Panc1 (cell line): ENCODE measurements around the gene CSNK1E. TPM values are rescaled to one million over a fixed set of nuclear protein-coding genes. Genes with fewer than 3 reads are reported as not detected.
"Not testable (repeated sequence)": the region's sequence is repeated elsewhere in the genome, so short reads cannot be mapped to it uniquely, and the experiment has no call there.

Experiments
- ATAC-seq: fragments of 200-7000 bp; cut with Tn5 transposase; 2 replicates; pipeline ENCODE4 v1.9.1; 2020; ENCODE audit warnings: mild to moderate bottlenecking, moderate library complexity
- Bru-seq: library from RNA; stranded (reverse); fragments of 400-500 nt; gene quantifications from one replicate; lab custom pipeline; 2021; lab: Mats Ljungman, UMichigan
- BruChase-seq, 2 experiments: library from RNA; stranded (reverse); fragments of 400-500 nt; gene quantifications; one replicate each; lab custom pipeline; 2021; lab: Mats Ljungman, UMichigan
- BruUV-seq: library from RNA; stranded (reverse); fragments of 400-500 nt; replicated peaks from 2 replicates; lab custom pipeline; 2021; lab: Mats Ljungman, UMichigan
- CTCF ChIA-PET: fragments of 300-600 bp; sonication (Branson Sonifier 250); formaldehyde crosslinking; loops from one replicate; lab custom pipeline; 2022; ENCODE audit warnings: antibody characterized with exemption; lab: Charles Lee
- POLR2A ChIA-PET: fragments of 300-600 bp; sonication (Branson Sonifier 250); formaldehyde crosslinking; loops from one replicate; lab custom pipeline; 2022; ENCODE audit warnings: antibody characterized with exemption; lab: Charles Lee
- DNase-seq: peaks from one replicate; pipeline ENCODE4 v3.0.0-alpha.2; 2010; ENCODE audit warnings: low read depth, low spot score
- H3K27ac ChIP-seq: 2 replicates; pipeline ENCODE4 v1.5.1; 2011; ENCODE audit warnings: mild to moderate bottlenecking, low read length, inconsistent platforms
- H3K27me3 ChIP-seq: fragments of 200-500 bp; sonication (Bioruptor generic); 2 replicates; pipeline ENCODE4 v1.6.0; 2014; ENCODE audit warnings: low read length, inconsistent platforms; ENCODE audit not compliant: control insufficient read depth, insufficient read depth
- H3K36me3 ChIP-seq: fragments of 200-500 bp; sonication (Bioruptor generic); 2 replicates; pipeline ENCODE4 v1.5.1; 2014; ENCODE audit warnings: inconsistent platforms, mild to moderate bottlenecking, low read length, moderate library complexity; ENCODE audit not compliant: control insufficient read depth, insufficient read depth
- H3K4me1 ChIP-seq: 2 replicates; pipeline ENCODE4 v1.5.1; 2011; ENCODE audit warnings: inconsistent platforms, mild to moderate bottlenecking, low read length, moderate library complexity; ENCODE audit not compliant: control insufficient read depth, insufficient read depth
- H3K4me3 ChIP-seq, 2 experiments: 2 replicates each; pipeline ENCODE4 v1.5.1; 2011 to 2012; ENCODE audit warnings: low read depth in 2 of 2, low read length in 2 of 2, mild to moderate bottlenecking in 2 of 2, inconsistent platforms in 1 of 2, moderate library complexity in 1 of 2
- H3K9me3 ChIP-seq: fragments of 200-500 bp; sonication (Bioruptor generic); 2 replicates; pipeline ENCODE4 v1.5.1; 2014; ENCODE audit warnings: low read depth, mild to moderate bottlenecking, inconsistent platforms, low read length, moderate library complexity; ENCODE audit not compliant: control insufficient read depth, insufficient read depth
- POLR2AphosphoS5 ChIP-seq: IDR thresholded peaks from 2 replicates; pipeline ENCODE4 v1.6.1; 2012; ENCODE audit warnings: mild to moderate bottlenecking, low read depth, low read length, moderate library complexity
- SIN3A ChIP-seq: IDR thresholded peaks from 2 replicates; pipeline ENCODE4 v1.6.1; 2012; ENCODE audit warnings: low read depth, mild to moderate bottlenecking, low read length, moderate library complexity, borderline replicate concordance; ENCODE audit not compliant: insufficient read depth
- TCF7L2 ChIP-seq: IDR thresholded peaks from 2 replicates; pipeline ENCODE4 v1.6.1; 2011; ENCODE audit warnings: mild to moderate bottlenecking, low read depth, low read length, inconsistent platforms
- in situ Hi-C: cut with HindIII; loops from 2 replicates; pipeline ENCODE4 v1.10.0; 2016; ENCODE audit warnings: low sequenced_read_pairs, low pct_unique_long_range_greater_than_20kb
- intact Hi-C: fragments of 100-400 bp; cut with micrococcal nuclease; formaldehyde crosslinking; loops from one replicate; pipeline ENCODE4 v1.10.0; 2022; ENCODE audit not compliant: unreplicated experiment
- long read RNA-seq: library from polyadenylated mRNA; unstranded; transcript quantifications from one replicate; pipeline ENCODE4 v2.0.0, GENCODE V29; 2021; ENCODE audit not compliant: unreplicated experiment
- polyA plus RNA-seq: library from polyadenylated mRNA; unstranded; fragments of >200 nt; gene quantifications from one replicate; pipeline ENCODE4 v1.2.1, GENCODE V29; 2012; ENCODE audit warnings: missing spikeins; ENCODE audit not compliant: insufficient read length
- total RNA-seq: library from RNA; stranded (reverse); gene quantifications from one replicate; pipeline ENCODE4 v1.2.1, GENCODE V29; 2021; ENCODE audit not compliant: unreplicated experiment
- TF ChIP-seq, protein P1 (sequence below): fragments of 450-650 bp; IDR thresholded peaks from 2 replicates; pipeline ENCODE4 v1.5.1; 2017; ENCODE audit warnings: mild to moderate bottlenecking
- TF ChIP-seq, protein P2 (sequence below), 2 experiments: IDR thresholded peaks; 2 replicates each; pipeline ENCODE4 v1.6.1; 2011 to 2012; ENCODE audit warnings: low read depth in 2 of 2, control low read depth in 1 of 2, low read length in 1 of 2, mild to moderate bottlenecking in 1 of 2, moderate library complexity in 1 of 2; ENCODE audit not compliant: insufficient read depth in 1 of 2

Gene CSNK1E
- total RNA-seq (115 TPM), Bru-seq, nascent RNA (percentile 83 among the genes with signal in this experiment), BruChase-seq, experiment 1, labeled RNA remaining after a 2-hour chase (percentile 96 among the genes with signal in this experiment), BruChase-seq, experiment 2, labeled RNA remaining after a 6-hour chase (percentile 98 among the genes with signal in this experiment)
- 141 TPM for polyA plus RNA-seq
- long read RNA-seq, transcript CSNK1E-203 (11 exons, 2,791 nt): major isoform, 52 of 167 reads
- long read RNA-seq, partial matches to known transcripts: 37 of 167 reads
- long read RNA-seq, other reads (novel, unspliced or antisense): 73 of 167 reads

DNA sequence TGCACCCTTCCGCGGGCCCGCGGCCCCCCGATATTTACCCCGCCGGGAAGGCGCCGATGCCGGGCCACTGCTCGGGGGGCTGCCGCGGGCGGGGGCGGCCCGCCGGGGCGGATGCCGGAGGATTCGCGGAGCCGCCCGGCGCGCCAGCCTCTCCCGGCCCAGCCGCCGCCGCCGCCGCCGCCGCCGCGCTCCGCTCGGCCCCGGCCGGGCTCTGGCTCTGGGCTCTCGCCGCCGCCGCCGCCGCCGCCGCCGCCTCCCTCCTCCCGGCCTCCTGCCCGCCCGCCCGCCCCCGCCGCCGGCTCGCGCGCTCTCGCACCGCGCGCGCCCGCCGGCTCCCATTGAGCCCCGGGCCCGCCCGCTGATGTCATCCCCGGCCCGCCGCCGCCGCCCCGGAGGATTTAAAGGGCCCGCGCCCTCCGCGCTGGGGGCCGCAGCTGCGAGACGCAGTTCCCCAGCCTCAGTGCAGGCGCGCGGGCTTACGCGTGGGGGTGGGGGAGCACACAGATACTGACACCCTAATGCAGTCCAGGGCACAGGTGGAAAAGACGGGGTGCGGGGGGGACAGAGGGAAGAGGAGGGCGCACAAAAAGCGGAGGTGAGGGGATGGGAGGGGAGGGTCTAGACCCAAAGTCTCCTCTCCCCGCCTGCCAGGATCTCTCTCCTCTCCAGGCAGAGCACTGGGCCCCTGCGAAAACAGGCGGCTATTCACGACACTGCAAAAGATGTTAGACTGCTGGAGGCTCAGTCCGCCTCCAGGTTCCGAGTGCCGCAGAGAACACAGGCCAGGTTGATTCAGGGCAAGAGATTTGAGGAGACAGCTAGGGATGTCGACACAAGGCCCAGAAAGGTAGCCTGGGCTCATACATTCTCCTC is at the start of gene CSNK1E:
Gene CSNK1E (minus strand): TSS at position 312 of the 873 bp plus-strand sequence. CDS start 3,276 bp downstream, outside the sequence.
- CTCF ChIA-PET: interaction anchor here (0.7 kb wide), 1 partner anchor 265 kb away, joined by 5 read pairs; no protein-coding TSS in a partner anchor
- ATAC-seq: peak; percentile 70
- H3K27me3 ChIP-seq: no peaks in the 10 kb centered on the region
- in situ Hi-C loops: no loop called here
- H3K4me1 ChIP-seq: peaks cover 25% of the 10 kb centered on the region
- TF ChIP-seq POLR2AphosphoS5 (no peak), TCF7L2 (no peak), SIN3A (no peak; the same call in 1 of the 2 replicates)
- TF ChIP-seq, protein P1, sequence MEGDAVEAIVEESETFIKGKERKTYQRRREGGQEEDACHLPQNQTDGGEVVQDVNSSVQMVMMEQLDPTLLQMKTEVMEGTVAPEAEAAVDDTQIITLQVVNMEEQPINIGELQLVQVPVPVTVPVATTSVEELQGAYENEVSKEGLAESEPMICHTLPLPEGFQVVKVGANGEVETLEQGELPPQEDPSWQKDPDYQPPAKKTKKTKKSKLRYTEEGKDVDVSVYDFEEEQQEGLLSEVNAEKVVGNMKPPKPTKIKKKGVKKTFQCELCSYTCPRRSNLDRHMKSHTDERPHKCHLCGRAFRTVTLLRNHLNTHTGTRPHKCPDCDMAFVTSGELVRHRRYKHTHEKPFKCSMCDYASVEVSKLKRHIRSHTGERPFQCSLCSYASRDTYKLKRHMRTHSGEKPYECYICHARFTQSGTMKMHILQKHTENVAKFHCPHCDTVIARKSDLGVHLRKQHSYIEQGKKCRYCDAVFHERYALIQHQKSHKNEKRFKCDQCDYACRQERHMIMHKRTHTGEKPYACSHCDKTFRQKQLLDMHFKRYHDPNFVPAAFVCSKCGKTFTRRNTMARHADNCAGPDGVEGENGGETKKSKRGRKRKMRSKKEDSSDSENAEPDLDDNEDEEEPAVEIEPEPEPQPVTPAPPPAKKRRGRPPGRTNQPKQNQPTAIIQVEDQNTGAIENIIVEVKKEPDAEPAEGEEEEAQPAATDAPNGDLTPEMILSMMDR: no peak
- TF ChIP-seq, protein P2, sequence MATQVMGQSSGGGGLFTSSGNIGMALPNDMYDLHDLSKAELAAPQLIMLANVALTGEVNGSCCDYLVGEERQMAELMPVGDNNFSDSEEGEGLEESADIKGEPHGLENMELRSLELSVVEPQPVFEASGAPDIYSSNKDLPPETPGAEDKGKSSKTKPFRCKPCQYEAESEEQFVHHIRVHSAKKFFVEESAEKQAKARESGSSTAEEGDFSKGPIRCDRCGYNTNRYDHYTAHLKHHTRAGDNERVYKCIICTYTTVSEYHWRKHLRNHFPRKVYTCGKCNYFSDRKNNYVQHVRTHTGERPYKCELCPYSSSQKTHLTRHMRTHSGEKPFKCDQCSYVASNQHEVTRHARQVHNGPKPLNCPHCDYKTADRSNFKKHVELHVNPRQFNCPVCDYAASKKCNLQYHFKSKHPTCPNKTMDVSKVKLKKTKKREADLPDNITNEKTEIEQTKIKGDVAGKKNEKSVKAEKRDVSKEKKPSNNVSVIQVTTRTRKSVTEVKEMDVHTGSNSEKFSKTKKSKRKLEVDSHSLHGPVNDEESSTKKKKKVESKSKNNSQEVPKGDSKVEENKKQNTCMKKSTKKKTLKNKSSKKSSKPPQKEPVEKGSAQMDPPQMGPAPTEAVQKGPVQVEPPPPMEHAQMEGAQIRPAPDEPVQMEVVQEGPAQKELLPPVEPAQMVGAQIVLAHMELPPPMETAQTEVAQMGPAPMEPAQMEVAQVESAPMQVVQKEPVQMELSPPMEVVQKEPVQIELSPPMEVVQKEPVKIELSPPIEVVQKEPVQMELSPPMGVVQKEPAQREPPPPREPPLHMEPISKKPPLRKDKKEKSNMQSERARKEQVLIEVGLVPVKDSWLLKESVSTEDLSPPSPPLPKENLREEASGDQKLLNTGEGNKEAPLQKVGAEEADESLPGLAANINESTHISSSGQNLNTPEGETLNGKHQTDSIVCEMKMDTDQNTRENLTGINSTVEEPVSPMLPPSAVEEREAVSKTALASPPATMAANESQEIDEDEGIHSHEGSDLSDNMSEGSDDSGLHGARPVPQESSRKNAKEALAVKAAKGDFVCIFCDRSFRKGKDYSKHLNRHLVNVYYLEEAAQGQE (IDR thresholded peaks at IDR 0.05; ENCODE audit: insufficient read depth in 1 of 2, low read depth in 2 of 2, low read length in 1 of 2): no peak
- intact Hi-C loops: no loop called here
- H3K4me3 ChIP-seq: peak within 1 kb of the TSS; percentile 73 to 91
- no TSS peak for BruUV-seq
- peaks cover 5% of the 10 kb centered on the region; the same call in 1 of the 2 replicates for H3K36me3 ChIP-seq
- H3K27ac ChIP-seq: peak within 1 kb of the TSS; percentile 89
- DNase-seq: no peak
- POLR2A ChIA-PET: no interaction called here
- no peaks in the 10 kb centered on the region for H3K9me3 ChIP-seq

DNA sequence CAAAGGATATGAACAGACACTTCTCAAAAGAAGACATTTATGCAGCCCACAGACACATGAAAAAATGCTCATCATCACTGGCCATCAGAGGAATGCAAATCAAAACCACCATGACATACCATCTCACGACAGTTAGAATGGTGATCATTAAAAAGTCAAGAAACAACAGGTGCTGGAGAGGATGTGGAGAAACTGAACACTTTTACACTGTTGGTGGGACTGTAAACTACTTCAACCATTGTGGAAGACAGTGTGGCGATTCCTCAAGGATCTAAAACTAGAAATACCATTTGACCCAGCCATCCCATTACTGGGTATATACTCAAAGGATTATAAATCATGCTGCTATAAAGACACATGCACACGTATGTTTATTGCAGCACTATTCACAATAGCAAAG is 48.6 kb upstream of the CSNK1E start:
- H3K9me3 ChIP-seq, CTCF ChIA-PET, H3K27me3 ChIP-seq, ATAC-seq, H3K36me3 ChIP-seq, POLR2A ChIA-PET, H3K4me1 ChIP-seq, DNase-seq, in situ Hi-C loops, intact Hi-C loops, BruUV-seq, H3K27ac ChIP-seq, H3K4me3 ChIP-seq: not testable (repeated sequence)

DNA sequence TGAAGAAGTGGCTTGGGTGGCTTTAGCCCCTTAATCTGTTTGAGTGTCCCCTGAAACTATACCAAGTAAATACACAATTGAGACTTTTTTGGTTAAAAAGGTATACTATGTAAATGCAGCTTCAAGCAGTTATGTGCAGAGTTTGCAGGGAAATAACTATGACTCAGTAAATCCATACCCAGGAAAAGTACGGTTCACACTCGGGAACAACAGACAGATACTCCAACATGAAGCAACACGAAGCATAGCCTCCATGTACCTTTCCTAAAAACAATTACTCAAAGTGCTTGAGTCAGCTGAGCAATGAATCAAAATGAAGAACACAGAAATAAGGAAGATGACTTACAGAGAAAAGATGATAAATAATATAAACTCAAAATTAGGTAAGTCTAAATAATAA is 47.9 kb upstream of the CSNK1E start:
- H3K27ac ChIP-seq, ATAC-seq, H3K4me1 ChIP-seq, POLR2A ChIA-PET, H3K27me3 ChIP-seq, H3K9me3 ChIP-seq, BruUV-seq, DNase-seq, CTCF ChIA-PET, H3K4me3 ChIP-seq, intact Hi-C loops, H3K36me3 ChIP-seq, in situ Hi-C loops: not testable (repeated sequence)

DNA sequence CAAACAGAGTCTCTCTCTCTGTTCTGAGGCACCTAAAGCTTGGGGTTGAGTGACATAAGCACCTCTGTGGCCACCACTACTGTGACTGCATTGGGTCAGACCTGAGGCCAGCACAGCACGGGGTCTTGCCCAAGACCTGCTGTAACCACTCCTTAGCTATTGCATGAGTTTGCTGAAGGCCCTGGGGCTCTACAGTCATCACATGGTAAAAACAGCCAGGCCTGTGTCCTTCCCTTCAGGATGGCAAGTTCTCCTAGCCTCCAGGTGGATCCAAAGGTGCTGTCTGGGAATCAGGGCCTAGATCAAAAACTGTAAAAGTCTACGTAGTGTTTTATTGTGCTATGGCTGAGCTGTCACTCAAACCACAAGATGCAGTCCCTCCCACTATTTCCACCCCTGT is 43.3 kb upstream of the CSNK1E start:
- DNase-seq, CTCF ChIA-PET, H3K27ac ChIP-seq, ATAC-seq, POLR2A ChIA-PET, H3K36me3 ChIP-seq, BruUV-seq, H3K27me3 ChIP-seq, in situ Hi-C loops, H3K4me1 ChIP-seq, intact Hi-C loops, H3K4me3 ChIP-seq, H3K9me3 ChIP-seq: not testable (repeated sequence)

DNA sequence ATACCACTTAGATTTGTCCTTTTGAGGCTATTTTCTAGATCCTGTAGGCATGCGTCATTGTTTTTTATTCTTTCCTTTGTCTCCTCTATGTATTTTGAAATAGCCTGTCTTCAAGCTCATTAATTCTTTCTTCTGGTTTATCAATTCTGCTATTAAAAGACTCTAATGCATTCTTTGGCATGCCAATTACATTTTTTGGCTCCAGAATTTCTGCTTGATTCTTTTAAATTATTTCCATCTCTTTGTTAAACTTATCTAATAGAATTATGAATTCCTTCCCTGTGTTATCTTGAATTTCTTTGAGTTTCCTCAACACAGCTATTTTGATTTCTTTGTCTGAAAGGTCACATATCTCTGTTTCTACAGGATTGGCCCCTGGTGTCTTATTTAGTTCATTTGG is 42.6 kb upstream of the CSNK1E start:
- intact Hi-C loops, ATAC-seq: not testable (repeated sequence)

More for the DNA sequence above, 42.6 kb upstream of the CSNK1E start:
- BruUV-seq, in situ Hi-C loops, CTCF ChIA-PET, H3K9me3 ChIP-seq, H3K27me3 ChIP-seq, H3K36me3 ChIP-seq, H3K27ac ChIP-seq, POLR2A ChIA-PET, H3K4me1 ChIP-seq, H3K4me3 ChIP-seq, DNase-seq: not testable (repeated sequence)
